HCT116 (cell line): ENCODE results near the gene TTC33. TPM values are rescaled to one million over a fixed set of nuclear protein-coding genes. Genes with fewer than 3 reads are reported as not detected.

Experiments used
- ATAC-seq: fragments of 200-7000 bp; cut with Tn5 transposase; 2 replicates; pipeline ENCODE4 v1.9.1; 2020; ENCODE audit warnings: mild to moderate bottlenecking, moderate library complexity
- BruUV-seq: library from RNA; stranded (reverse); fragments of 400-500 nt; replicated peaks from 2 replicates; lab custom pipeline; 2021; lab: Mats Ljungman, UMichigan
- CTCF ChIA-PET: fragments of 300-600 bp; sonication (Branson Sonifier 250); formaldehyde crosslinking; loops from one replicate; lab custom pipeline; 2021; ENCODE audit warnings: antibody characterized with exemption; lab: Charles Lee
- POLR2A ChIA-PET: fragments of 300-600, 350-600 bp; sonication (Branson Sonifier 250); formaldehyde crosslinking; loops from one replicate; lab custom pipeline; 2021; ENCODE audit warnings: antibody characterized with exemption; lab: Charles Lee
- RAD21 ChIA-PET, 2 experiments: fragments of 300-600 bp; sonication (Branson Sonifier 250); formaldehyde crosslinking; loops; one replicate each; lab custom pipeline; 2023; ENCODE audit warnings: low total read pairs in 2 of 2; ENCODE audit not compliant: uncharacterized antibody in 2 of 2, unreplicated experiment in 2 of 2, low non-redundant PET in 1 of 2; lab: Charles Lee
- DNase-seq: peaks from one replicate; pipeline ENCODE4 v3.0.0-alpha.2; 2010; ENCODE audit warnings: low read depth, low spot score
- H2AFZ ChIP-seq: fragments of 200-600 bp; shearing (Covaris generic), sonication (generic); 2 replicates; pipeline ENCODE4 v1.6.1; 2017; ENCODE audit warnings: low read depth, mixed run types, mixed read lengths, antibody characterized with exemption, low read length; ENCODE audit not compliant: poor library complexity, severe bottlenecking
- H3K27ac ChIP-seq: 2 replicates; pipeline ENCODE4 v1.5.1; 2012; ENCODE audit warnings: low read depth, low read length
- H3K27me3 ChIP-seq: fragments of 200-600 bp; sonication (generic); 2 replicates; pipeline ENCODE4 v1.6.1; 2016; ENCODE audit warnings: mixed run types, low read length, mixed read lengths; ENCODE audit not compliant: insufficient read depth
- H3K36me3 ChIP-seq, 2 experiments: fragments of 200-500 bp in 1 of 2; fragments of 200-600 bp in 1 of 2; sonication (Bioruptor generic) in 1 of 2; sonication (generic) in 1 of 2; 2 replicates each; pipeline versions ENCODE4 v1.5.1 to v1.6.1; 2014 to 2016; ENCODE audit warnings: low read length in 2 of 2, inconsistent platforms in 1 of 2, mixed read lengths in 1 of 2, mixed run types in 1 of 2; ENCODE audit not compliant: insufficient read depth in 2 of 2, control insufficient read depth in 1 of 2
- H3K4me1 ChIP-seq, 2 experiments: fragments of 200-600 bp in 1 of 2; sonication (generic) in 1 of 2; 2 replicates each; pipeline versions ENCODE4 v1.5.1 to v1.6.1; 2012 to 2017; ENCODE audit warnings: low read length in 2 of 2, inconsistent platforms in 1 of 2, mild to moderate bottlenecking in 1 of 2, mixed read lengths in 1 of 2, mixed run types in 1 of 2, moderate library complexity in 1 of 2; ENCODE audit not compliant: insufficient read depth in 2 of 2, control insufficient read depth in 1 of 2
- H3K4me2 ChIP-seq: fragments of 200-600 bp; sonication (generic); 2 replicates; pipeline ENCODE4 v1.6.1; 2017; ENCODE audit warnings: mixed run types, low read length, mixed read lengths
- H3K4me3 ChIP-seq, 2 experiments: fragments of 200-600 bp in 1 of 2; sonication (generic) in 1 of 2; replicated peaks in 1 of 2; 2 replicates each; pipeline ENCODE4 v1.5.1; 2011 to 2016; ENCODE audit warnings: low read length in 2 of 2, control low read depth in 1 of 2, low read depth in 1 of 2, mild to moderate bottlenecking in 1 of 2, mixed read lengths in 1 of 2, mixed run types in 1 of 2
- H3K79me2 ChIP-seq: fragments of 200-600 bp; sonication (generic); 2 replicates; pipeline ENCODE4 v1.6.1; 2017; ENCODE audit warnings: mild to moderate bottlenecking, mixed run types, low read length, moderate library complexity, mixed read lengths; ENCODE audit not compliant: insufficient read depth
- H3K9ac ChIP-seq: fragments of 200-600 bp; sonication (generic); 2 replicates; pipeline ENCODE4 v1.6.1; 2016; ENCODE audit warnings: low read length, mixed read lengths
- H3K9me2 ChIP-seq: fragments of 200-600 bp; sonication (generic), shearing (Covaris generic); 2 replicates; pipeline ENCODE4 v1.6.1; 2017; ENCODE audit warnings: mixed run types, mild to moderate bottlenecking, moderate library complexity; ENCODE audit not compliant: insufficient read depth
- H3K9me3 ChIP-seq, 2 experiments: fragments of 200-500 bp in 1 of 2; fragments of 200-600 bp in 1 of 2; sonication (Bioruptor generic) in 1 of 2; sonication (generic) in 1 of 2; 2 replicates each; pipeline ENCODE4 v1.6.1; 2014 to 2017; ENCODE audit warnings: low read length in 2 of 2, mixed read lengths in 2 of 2, inconsistent platforms in 1 of 2, low read depth in 1 of 2, mild to moderate bottlenecking in 1 of 2, mixed run types in 1 of 2, moderate library complexity in 1 of 2; ENCODE audit not compliant: control insufficient read depth in 1 of 2, insufficient read depth in 1 of 2
- H4K20me1 ChIP-seq: fragments of 200-600 bp; sonication (generic), shearing (Covaris generic); 2 replicates; pipeline ENCODE4 v1.6.1; 2017; ENCODE audit warnings: mixed run types, mild to moderate bottlenecking, moderate library complexity; ENCODE audit not compliant: insufficient read depth
- ATF3 ChIP-seq: IDR thresholded peaks from 2 replicates; pipeline ENCODE4 v1.6.1; 2012
- CEBPB ChIP-seq: IDR thresholded peaks from 2 replicates; pipeline ENCODE4 v1.6.1; 2012; ENCODE audit warnings: low read depth
- ELF1 ChIP-seq: IDR thresholded peaks from 2 replicates; pipeline ENCODE4 v1.6.1; 2012; ENCODE audit warnings: low read depth, borderline replicate concordance
- EZH2 ChIP-seq: fragments of 200-600 bp; sonication (generic); IDR thresholded peaks from 2 replicates; pipeline ENCODE4 v1.6.1; 2017; ENCODE audit warnings: antibody characterized with exemption, mixed run types
- JUND ChIP-seq: IDR thresholded peaks from 2 replicates; pipeline ENCODE4 v1.6.1; 2012
- MAX ChIP-seq: IDR thresholded peaks from 2 replicates; pipeline ENCODE4 v1.6.1; 2012
- POLR2AphosphoS5 ChIP-seq: IDR thresholded peaks from 2 replicates; pipeline ENCODE4 v1.6.1; 2011; ENCODE audit warnings: mild to moderate bottlenecking, low read depth, low read length, moderate library complexity
- RAD21 ChIP-seq: IDR thresholded peaks from 2 replicates; pipeline ENCODE4 v1.6.1; 2012; ENCODE audit warnings: low read depth, mild to moderate bottlenecking
- REST ChIP-seq: IDR thresholded peaks from 2 replicates; pipeline ENCODE4 v1.6.1; 2012; ENCODE audit warnings: low read depth
- SIN3A ChIP-seq: IDR thresholded peaks from 2 replicates; pipeline ENCODE4 v1.6.1; 2012; ENCODE audit warnings: low read depth
- YY1 ChIP-seq: IDR thresholded peaks from 2 replicates; pipeline ENCODE4 v1.6.1; 2011; ENCODE audit warnings: low read length, low read depth, moderate library complexity, mild to moderate bottlenecking; ENCODE audit not compliant: insufficient replicate concordance; ENCODE audit errors: extremely low read depth
- intact Hi-C: fragments of 100-400 bp; cut with micrococcal nuclease; formaldehyde crosslinking; loops from 2 replicates; pipeline ENCODE4 v1.10.0; 2022
- total RNA-seq: library from RNA; stranded (reverse); gene quantifications from one replicate; pipeline ENCODE4 v1.2.1, GENCODE V29; 2021; ENCODE audit not compliant: unreplicated experiment

TTC33 gene
- total RNA-seq, 1 experiment from 2014 or later = 14.5 TPM

- no peak for TF ChIP-seq REST
- no peak for TF ChIP-seq ELF1
- TF ChIP-seq ATF3 = no peak
- TF ChIP-seq YY1 = no peak
- TF ChIP-seq SIN3A = no peak
- TF ChIP-seq RAD21 = no peak
- no peak for TF ChIP-seq POLR2AphosphoS5
Observed at GRCh38 chr5:40497573-40497972, 258.2 kb downstream of the TTC33 start (continued).

GRCh38 chr5:40495237-40495635, 260.5 kb downstream of the TTC33 start:
- no peaks in the 10 kb centered on the region for H3K9me3 ChIP-seq
- no peaks in the 10 kb centered on the region for H3K79me2 ChIP-seq
- no peak overlapping the region for H2AFZ ChIP-seq
- no peak for DNase-seq
- no peaks in the 10 kb centered on the region for H3K9me2 ChIP-seq
- no peak overlapping the region for H3K4me3 ChIP-seq
- no TSS peak for BruUV-seq
- H3K27me3 ChIP-seq = no peaks in the 10 kb centered on the region
- ChIA-PET POLR2A (no interaction called here), CTCF (no interaction called here), RAD21 (no interaction called here)
- H3K4me1 ChIP-seq = no peaks in the 10 kb centered on the region
- no peak overlapping the region for H3K9ac ChIP-seq
- H3K27ac ChIP-seq = no peak overlapping the region
- no peaks in the 10 kb centered on the region for H4K20me1 ChIP-seq
- H3K36me3 ChIP-seq = no peaks in the 10 kb centered on the region
- H3K4me2 ChIP-seq = no peak overlapping the region
- no peak for TF ChIP-seq SIN3A
- TF ChIP-seq EZH2 = no peak
- no peak for TF ChIP-seq CEBPB
- TF ChIP-seq ATF3 = no peak
- no peak for TF ChIP-seq ELF1
- TF ChIP-seq JUND = no peak
- no peak for TF ChIP-seq POLR2AphosphoS5
- no peak for TF ChIP-seq MAX
- intact Hi-C loops = no loop called here
- ATAC-seq = no peak
